ENCODE measurements around the gene ANKRD23. TPM values are rescaled to one million over a fixed set of nuclear protein-coding genes. Genes with fewer than 3 reads are reported as not detected.

The ANKRD23 gene
- total RNA-seq, 1 donor: 1.8 TPM

GRCh38 chr2:96860065-96861029 is 16.5 kb upstream of the ANKRD23 start:
- Histone ChIP-seq H3K4me3 (ENCODE audit: insufficient read depth, low read length) (no peak overlapping the region), H3K79me2 (ENCODE audit: insufficient read depth, low read length) (peaks cover 24% of the 10 kb centered on the region), H3K9me3 (ENCODE audit: low read depth, low read length) (no peaks in the 10 kb centered on the region), H3K4me1 (ENCODE audit: insufficient read depth, low read length) (peaks cover 20% of the 10 kb centered on the region), H4K20me1 (ENCODE audit: insufficient read depth, low read length) (peaks cover 33% of the 10 kb centered on the region), H2AFZ (ENCODE audit: low read length) (no peak overlapping the region), H3K4me2 (ENCODE audit: insufficient read depth, low read length) (no peak overlapping the region), H3K27me3 (ENCODE audit: insufficient read depth, low read length) (no peaks in the 10 kb centered on the region), H3K27ac (ENCODE audit: low read depth, low read length) (no peak overlapping the region), H3K36me3 (ENCODE audit: insufficient read depth, low read length) (peaks cover 49% of the 10 kb centered on the region)
- peak; percentile 64 for DNase-seq (ENCODE audit: insufficient read length, low spot score, missing footprints)
- no peak for TF ChIP-seq CTCF (IDR thresholded peaks at IDR 0.05; ENCODE audit: extremely low read depth, low read depth, low read length)

- no peaks in the 10 kb centered on the region for H3K27me3 ChIP-seq (ENCODE audit: insufficient read depth, low read length)
- H3K79me2 ChIP-seq (ENCODE audit: insufficient read depth, low read length): peaks cover 25% of the 10 kb centered on the region
- no peak overlapping the region for H3K27ac ChIP-seq (ENCODE audit: low read depth, low read length)
- H3K4me3 ChIP-seq (ENCODE audit: insufficient read depth, low read length): no peak overlapping the region
- no peak overlapping the region for H2AFZ ChIP-seq (ENCODE audit: low read length)
- H3K9me3 ChIP-seq (ENCODE audit: low read depth, low read length): no peaks in the 10 kb centered on the region
- peaks cover 20% of the 10 kb centered on the region for H3K4me1 ChIP-seq (ENCODE audit: insufficient read depth, low read length)
- H4K20me1 ChIP-seq (ENCODE audit: insufficient read depth, low read length): peaks cover 26% of the 10 kb centered on the region
- peaks cover 43% of the 10 kb centered on the region for H3K36me3 ChIP-seq (ENCODE audit: insufficient read depth, low read length)
- DNase-seq (ENCODE audit: insufficient read length, low spot score, missing footprints): no peak
- TF ChIP-seq CTCF (IDR thresholded peaks at IDR 0.05; ENCODE audit: extremely low read depth, low read depth, low read length): no peak
- H3K4me2 ChIP-seq (ENCODE audit: insufficient read depth, low read length): no peak overlapping the region
Observed at GRCh38 chr2:96859681-96860064, 15.9 kb upstream of the ANKRD23 start.

- Histone ChIP-seq H3K36me3 (ENCODE audit: insufficient read depth, low read length) (peaks cover 38% of the 10 kb centered on the region), H3K9me3 (ENCODE audit: low read depth, low read length) (no peaks in the 10 kb centered on the region), H4K20me1 (ENCODE audit: insufficient read depth, low read length) (peaks cover 22% of the 10 kb centered on the region), H3K4me2 (ENCODE audit: insufficient read depth, low read length) (peak overlapping the region; percentile 80), H2AFZ (ENCODE audit: low read length) (no peak overlapping the region), H3K27me3 (ENCODE audit: insufficient read depth, low read length) (no peaks in the 10 kb centered on the region), H3K79me2 (ENCODE audit: insufficient read depth, low read length) (peaks cover 23% of the 10 kb centered on the region), H3K27ac (ENCODE audit: low read depth, low read length) (no peak overlapping the region), H3K4me3 (ENCODE audit: insufficient read depth, low read length) (peak overlapping the region; percentile 87), H3K4me1 (ENCODE audit: insufficient read depth, low read length) (peaks cover 20% of the 10 kb centered on the region)
- DNase-seq (ENCODE audit: insufficient read length, low spot score, missing footprints): peak; percentile 50
- no peak for TF ChIP-seq CTCF (IDR thresholded peaks at IDR 0.05; ENCODE audit: extremely low read depth, low read depth, low read length)
Observed at GRCh38 chr2:96859099-96859649, 15.4 kb upstream of the ANKRD23 start.
